K562 (cell line): ENCODE data around the gene RAB6B. TPM values are rescaled to one million over a fixed set of nuclear protein-coding genes. Genes with fewer than 3 reads are reported as not detected.
A peak's percentile ranks its signal among the peaks of the same experiment; 100 is the strongest.

Experiments used
- BRF1 ChIP-seq: IDR thresholded peaks from 3 replicates; pipeline ENCODE4 v1.6.1; 2011; ENCODE audit warnings: borderline replicate concordance, mild to moderate bottlenecking; ENCODE audit not compliant: insufficient read length; ENCODE audit errors: extremely low read depth
- CCNT2 ChIP-seq: IDR thresholded peaks from 2 replicates; pipeline ENCODE4 v1.6.1; 2011; ENCODE audit warnings: borderline replicate concordance, low read depth, mild to moderate bottlenecking, moderate library complexity, mixed read lengths, low read length; ENCODE audit not compliant: insufficient read length; ENCODE audit errors: extremely low read depth
- CSDE1 ChIP-seq, 2 experiments: fragments of 450-650 bp; IDR thresholded peaks; 2 replicates each; pipeline ENCODE4 v1.6.1; 2016; ENCODE audit warnings: mild to moderate bottlenecking in 1 of 2
- CTCF ChIP-seq, 3 experiments: IDR thresholded peaks in 2 of 3; conservative IDR thresholded peaks in 1 of 3; 2 replicates each; pipeline ENCODE4 v1.5.1; 2011 to 2012; ENCODE audit warnings: low read length in 3 of 3, mild to moderate bottlenecking in 3 of 3, control low read depth in 2 of 3, improper control_type of control experiment in 1 of 3, inconsistent platforms in 1 of 3, low read depth in 1 of 3, mixed read lengths in 1 of 3, moderate library complexity in 1 of 3; ENCODE audit not compliant: insufficient read depth in 2 of 3
- DNMT1 ChIP-seq: fragments of 450-650 bp; IDR thresholded peaks from 2 replicates; pipeline ENCODE4 v1.6.1; 2016; ENCODE audit warnings: antibody characterized with exemption, mild to moderate bottlenecking
- FOXJ2 ChIP-seq: fragments of 200-800 bp; sonication (Bioruptor generic); IDR thresholded peaks from 2 replicates; pipeline ENCODE4 v1.6.1; 2016; ENCODE audit warnings: missing genetic modification characterization, missing compliant biosample characterization
- MEF2D ChIP-seq: conservative IDR thresholded peaks from 2 replicates; pipeline ENCODE4 v1.6.1; 2016; ENCODE audit warnings: low read depth, missing genetic modification characterization, missing compliant biosample characterization
- MXD1 ChIP-seq: fragments of 250-450 bp; sonication (Bioruptor Pico); IDR thresholded peaks from 2 replicates; pipeline ENCODE4 v1.8.0; 2021; ENCODE audit warnings: borderline replicate concordance, mild to moderate bottlenecking, moderate library complexity; ENCODE audit not compliant: poor library complexity, severe bottlenecking
- NFIX ChIP-seq: fragments of 250-450 bp; sonication (Bioruptor Pico); IDR thresholded peaks from 2 replicates; pipeline ENCODE4 v1.4.0; 2020; ENCODE audit warnings: low read depth, mild to moderate bottlenecking, moderate library complexity
- PBX2 ChIP-seq, 2 experiments: IDR thresholded peaks in 1 of 2; conservative IDR thresholded peaks in 1 of 2; 2 replicates each; pipeline ENCODE4 v1.6.1; 2016; ENCODE audit warnings: low read depth in 2 of 2, mild to moderate bottlenecking in 1 of 2, missing compliant biosample characterization in 1 of 2, missing genetic modification characterization in 1 of 2, moderate library complexity in 1 of 2
- PHF20 ChIP-seq: fragments of 450-650 bp; IDR thresholded peaks from 2 replicates; pipeline ENCODE4 v1.6.1; 2018; ENCODE audit not compliant: partially characterized antibody
- PKNOX1 ChIP-seq: fragments of 450-650 bp; IDR thresholded peaks from 2 replicates; pipeline ENCODE4 v1.6.1; 2016
- RBM25 ChIP-seq: fragments of 200-400 bp; formaldehyde crosslinking; IDR thresholded peaks from 2 replicates; pipeline ENCODE4 v1.6.1; 2018; ENCODE audit warnings: low read length, low read depth, moderate library complexity; ENCODE audit not compliant: severe bottlenecking
- SETDB1 ChIP-seq: IDR thresholded peaks from one replicate; pipeline ENCODE4 v1.6.1; 2012; ENCODE audit warnings: low read length, control low read depth, inconsistent platforms
- SUPT5H ChIP-seq: fragments of 450-650 bp; IDR thresholded peaks from 2 replicates; pipeline ENCODE4 v1.6.1; 2016
- ZNF217 ChIP-seq: sonication (generic); formaldehyde crosslinking; IDR thresholded peaks from 2 replicates; pipeline ENCODE4 v1.8.0; 2022; ENCODE audit warnings: mild to moderate bottlenecking, missing genetic modification reagents
- ZNF224 ChIP-seq: sonication (generic); formaldehyde crosslinking; IDR thresholded peaks from 2 replicates; pipeline ENCODE4 v1.8.0; 2022; ENCODE audit warnings: mild to moderate bottlenecking, missing genetic modification reagents
- ZNF263 ChIP-seq: sonication (generic); formaldehyde crosslinking; IDR thresholded peaks from 2 replicates; pipeline ENCODE4 v1.8.0; 2022; ENCODE audit warnings: mild to moderate bottlenecking, missing genetic modification reagents, borderline replicate concordance
- ZNF512 ChIP-seq: IDR thresholded peaks from 2 replicates; pipeline ENCODE4 v1.6.1; 2016; ENCODE audit warnings: missing genetic modification characterization, missing compliant biosample characterization
- polyA plus RNA-seq, 8 experiments: library from polyadenylated mRNA; depleted of rRNA in 4 of 8; stranded (reverse) in 5 of 8; unstranded in 3 of 8; fragments of >200 nt; fragmentation: Nextera tagmentation in 2 of 8; fragmentation: Illumina TruSeq in 1 of 8; extraction: Ambion mirVana in 2 of 8; extraction: Trizol in 1 of 8; gene quantifications; 2 replicates each; pipeline versions ENCODE4 v1.2.1 to v1.2.3, GENCODE V29; 2011 to 2014; ENCODE audit warnings: inconsistent platforms in 1 of 8, missing spikeins in 1 of 8
- total RNA-seq, 7 experiments: library from RNA; depleted of rRNA in 6 of 7; stranded (reverse); fragments of >200 nt in 6 of 7; fragmentation: Illumina TruSeq in 2 of 7; extraction: Trizol in 2 of 7; gene quantifications; 2 replicates each; pipeline versions ENCODE4 v1.2.1 to v1.2.3, GENCODE V29; 2011 to 2021; ENCODE audit warnings: low replicate concordance in 1 of 7

RAB6B gene
- total and polyA plus RNA-seq, 9 of the 15 experiments (the other 6 are each of a cell fraction or from before 2014, with no cell fraction given), result 0.60 to 18.1 (median 1.5) TPM

GRCh38 chr3:133930341-133930933 is 34.8 kb upstream of the RAB6B start (continued):
- TF ChIP-seq CTCF (IDR thresholded peaks at IDR 0.05 in 2 of 3, conservative IDR thresholded peaks at IDR 0.05 in 1 of 3; ENCODE audit: insufficient read depth in 2 of 3, low read depth in 1 of 3, low read length in 3 of 3) (peak; percentile 62 to 70 (median 67)), PKNOX1 (no peak), PBX2 (CRISPR knock-in tag; IDR thresholded peaks at IDR 0.05; ENCODE audit: low read depth) (no peak), PBX2 (tag; conservative IDR thresholded peaks at IDR 0.05; ENCODE audit: low read depth) (no peak), MXD1 (CRISPR knock-in tag) (no peak), CSDE1 (IDR thresholded peaks at IDR 0.05) (no peak), SETDB1 (no peak), FOXJ2 (tag) (no peak), ZNF263 (CRISPR knock-in tag) (no peak), RBM25 (no peak), ZNF224 (CRISPR knock-in tag) (no peak), ZNF217 (CRISPR knock-in tag) (no peak), SUPT5H (no peak), ZNF512 (no peak), MEF2D (tag) (no peak), DNMT1 (no peak), BRF1 (no peak), PHF20 (no peak), NFIX (CRISPR knock-in tag) (no peak), CCNT2 (no peak)
